A549 (cell line): Measurements from ENCODE around the gene CADM1. TPM values are rescaled to one million over a fixed set of nuclear protein-coding genes. Genes with fewer than 3 reads are reported as not detected.

Experiments used
- ATAC-seq, 2 experiments: fragments of 200-7000 bp in 1 of 2; fragments of >200 bp in 1 of 2; cut with Nextera tagmentation in 1 of 2; cut with Tn5 transposase in 1 of 2; 3 replicates each; pipeline versions ENCODE4 v1.8.0 to v1.9.1; 2018 to 2020; ENCODE audit warnings: mild to moderate bottlenecking in 1 of 2, moderate library complexity in 1 of 2
- CTCF ChIA-PET: fragments of 300-600 bp; sonication (Branson Sonifier 250); formaldehyde crosslinking; extraction: SDS; loops from one replicate; lab custom pipeline; 2021; ENCODE audit warnings: antibody characterized with exemption, inconsistent platforms; lab: Yijun Ruan, JAX
- POLR2A ChIA-PET: fragments of 350-600 bp; formaldehyde crosslinking; extraction: SDS; loops from one replicate; lab custom pipeline; 2021; ENCODE audit warnings: antibody characterized with exemption, inconsistent platforms; lab: Yijun Ruan, JAX
- DNase-seq, 2 experiments: peaks; one replicate each; pipeline versions ENCODE4 v3.0.0 to v3.0.0-alpha.2; 2011 to 2016; ENCODE audit warnings: low read depth in 1 of 2, low spot score in 1 of 2
- FAIRE-seq: peaks from 2 replicates; lab custom pipeline; 2011; peaks lifted over from hg19 to GRCh38; lab: Jason Lieb, UNC
- H3K27ac ChIP-seq, 2 experiments: fragments of >200 bp; sonication (Bioruptor Twin); formaldehyde crosslinking; 3 replicates each; pipeline ENCODE4 v1.5.1; 2016 to 2017
- H3K4me1 ChIP-seq: fragments of >200 bp; sonication (Bioruptor Twin); formaldehyde crosslinking; 3 replicates; pipeline ENCODE4 v1.6.1; 2016
- H3K4me2 ChIP-seq: fragments of >200 bp; sonication (Bioruptor Twin); formaldehyde crosslinking; 3 replicates; pipeline ENCODE4 v1.6.1; 2016
- H3K4me3 ChIP-seq: fragments of >200 bp; sonication (Bioruptor Twin); formaldehyde crosslinking; 3 replicates; pipeline ENCODE4 v1.5.1; 2016
- H3K9me3 ChIP-seq: fragments of >200 bp; sonication (Bioruptor Twin); formaldehyde crosslinking; 3 replicates; pipeline ENCODE4 v1.6.1; 2016
- CBX2 ChIP-seq: fragments of 200-600 bp; sonication (generic); IDR thresholded peaks from 2 replicates; pipeline ENCODE4 v1.6.1; 2016; ENCODE audit warnings: low read depth, mild to moderate bottlenecking, borderline replicate concordance
- CHD4 ChIP-seq: fragments of 200-600 bp; sonication (generic); IDR thresholded peaks from 2 replicates; pipeline ENCODE4 v1.6.1; 2016; ENCODE audit warnings: antibody characterized with exemption, mild to moderate bottlenecking, borderline replicate concordance
- EHF ChIP-seq: fragments of 250-450 bp; sonication (Bioruptor Pico); IDR thresholded peaks from 2 replicates; pipeline ENCODE4 v1.5.0; 2020; ENCODE audit warnings: mild to moderate bottlenecking
- ESRRA ChIP-seq: fragments of 150-350 bp; IDR thresholded peaks from 2 replicates; pipeline ENCODE4 v1.6.1; 2014; ENCODE audit warnings: mild to moderate bottlenecking, low read length, borderline replicate concordance
- FOSL2 ChIP-seq, 2 experiments: fragments of 450-650 bp in 1 of 2; fragments of >200 bp in 1 of 2; sonication (Bioruptor Twin) in 1 of 2; formaldehyde crosslinking; IDR thresholded peaks; 2 replicates each; pipeline versions ENCODE4 v1.5.0 to v1.6.1; 2016 to 2020; ENCODE audit warnings: mild to moderate bottlenecking in 1 of 2, moderate library complexity in 1 of 2
- GATA3 ChIP-seq: IDR thresholded peaks from 2 replicates; pipeline ENCODE4 v1.6.1; 2012; ENCODE audit warnings: borderline replicate concordance
- HOXB13 ChIP-seq: fragments of 250-450 bp; sonication (Bioruptor Pico); IDR thresholded peaks from 2 replicates; pipeline ENCODE4 v1.5.0; 2020; ENCODE audit warnings: low read depth, mild to moderate bottlenecking, moderate library complexity
- HOXB5 ChIP-seq: fragments of 250-450 bp; sonication (Bioruptor Pico); IDR thresholded peaks from 2 replicates; pipeline ENCODE4 v1.5.0; 2020; ENCODE audit warnings: mild to moderate bottlenecking, moderate library complexity
- JUN ChIP-seq, 2 experiments: fragments of >200 bp; sonication (Bioruptor Twin); formaldehyde crosslinking; IDR thresholded peaks; 2 replicates in 1 of 2; 3 replicates in 1 of 2; pipeline ENCODE4 v1.6.1; 2016 to 2017
- JUNB ChIP-seq: fragments of >200 bp; sonication (Bioruptor Twin); formaldehyde crosslinking; IDR thresholded peaks from 2 replicates; pipeline ENCODE4 v1.6.1; 2016
- MAZ ChIP-seq: fragments of 150-350 bp; IDR thresholded peaks from 2 replicates; pipeline ENCODE4 v1.6.1; 2014; ENCODE audit warnings: antibody characterized with exemption, low read depth, low read length, borderline replicate concordance
- MYC ChIP-seq: IDR thresholded peaks from 2 replicates; pipeline ENCODE4 v1.6.1; 2012; ENCODE audit warnings: mild to moderate bottlenecking, inconsistent platforms, low read length, improper control_type of control experiment, borderline replicate concordance
- NR3C1 ChIP-seq: fragments of >200 bp; sonication (Bioruptor Twin); formaldehyde crosslinking; IDR thresholded peaks from 3 replicates; pipeline ENCODE4 v1.6.1; 2017
- POLR2A ChIP-seq: IDR thresholded peaks from 2 replicates; pipeline ENCODE4 v1.6.1; 2012; ENCODE audit warnings: mild to moderate bottlenecking, low read length
- RARB ChIP-seq: fragments of 250-450 bp; sonication (Bioruptor Pico); IDR thresholded peaks from 2 replicates; pipeline ENCODE4 v1.8.0; 2021; ENCODE audit warnings: mild to moderate bottlenecking, moderate library complexity
- RNF2 ChIP-seq: fragments of 200-600 bp; sonication (generic); IDR thresholded peaks from 2 replicates; pipeline ENCODE4 v1.6.1; 2016; ENCODE audit warnings: low read depth, mild to moderate bottlenecking, antibody characterized with exemption, moderate library complexity, borderline replicate concordance
- SMC3 ChIP-seq: fragments of >200 bp; sonication (Bioruptor Twin); formaldehyde crosslinking; IDR thresholded peaks from 3 replicates; pipeline ENCODE4 v1.6.1; 2018; ENCODE audit warnings: inconsistent platforms
- SREBF2 ChIP-seq: fragments of 450-650 bp; IDR thresholded peaks from 2 replicates; pipeline ENCODE4 v1.6.1; 2014; ENCODE audit warnings: mild to moderate bottlenecking, moderate library complexity
- ZSCAN20 ChIP-seq: fragments of 250-450 bp; sonication (Bioruptor Pico); IDR thresholded peaks from 2 replicates; pipeline ENCODE4 v1.8.0; 2022; ENCODE audit warnings: mild to moderate bottlenecking, moderate library complexity
- WGBS: methylation state at CpG from one replicate; pipeline ENCODE4 v1.1.6; 2017; ENCODE audit errors: missing lambda C conversion rate; 5-methylcytosine and 5-hydroxymethylcytosine counted together
- polyA plus RNA-seq, 4 experiments: library from polyadenylated mRNA; depleted of rRNA in 3 of 4; stranded (reverse); fragments of >200 nt; fragmentation: RNase III in 1 of 4; extraction: RNeasy Plus Mini Kit Qiagen cat#74134 plus additional on column Dnase treatment in 1 of 4; gene quantifications; 2 replicates in 3 of 4; 3 replicates in 1 of 4; pipeline ENCODE4 v1.2.3, GENCODE V29; 2011 to 2017
- TF ChIP-seq, protein P1 (sequence below): fragments of 250-450 bp; sonication (Bioruptor Pico); IDR thresholded peaks from 2 replicates; pipeline ENCODE4 v1.5.0; 2021; ENCODE audit warnings: mild to moderate bottlenecking, moderate library complexity, borderline replicate concordance
- TF ChIP-seq, protein P2 (sequence below): fragments of >200 bp; sonication (Bioruptor Twin); formaldehyde crosslinking; IDR thresholded peaks from 2 replicates; pipeline ENCODE4 v1.6.1; 2016
- TF ChIP-seq, protein P3 (sequence below): IDR thresholded peaks from 2 replicates; pipeline ENCODE4 v1.6.1; 2012
- TF ChIP-seq, protein P4 (sequence below): fragments of 200-600 bp; sonication (generic); IDR thresholded peaks from 2 replicates; pipeline ENCODE4 v1.6.1; 2016; ENCODE audit warnings: antibody characterized with exemption, mild to moderate bottlenecking, moderate library complexity
- TF ChIP-seq, protein P5 (sequence below): fragments of >200 bp; sonication (Bioruptor Twin); formaldehyde crosslinking; IDR thresholded peaks from 3 replicates; pipeline ENCODE4 v1.6.1; 2016
- TF ChIP-seq, protein P6 (sequence below): IDR thresholded peaks from 2 replicates; pipeline ENCODE4 v1.6.1; 2012

CADM1 gene
- polyA plus RNA-seq, 2 of the 4 experiments (the other 2 are of a cell fraction) = 33.4 to 36.7 TPM

DNA sequence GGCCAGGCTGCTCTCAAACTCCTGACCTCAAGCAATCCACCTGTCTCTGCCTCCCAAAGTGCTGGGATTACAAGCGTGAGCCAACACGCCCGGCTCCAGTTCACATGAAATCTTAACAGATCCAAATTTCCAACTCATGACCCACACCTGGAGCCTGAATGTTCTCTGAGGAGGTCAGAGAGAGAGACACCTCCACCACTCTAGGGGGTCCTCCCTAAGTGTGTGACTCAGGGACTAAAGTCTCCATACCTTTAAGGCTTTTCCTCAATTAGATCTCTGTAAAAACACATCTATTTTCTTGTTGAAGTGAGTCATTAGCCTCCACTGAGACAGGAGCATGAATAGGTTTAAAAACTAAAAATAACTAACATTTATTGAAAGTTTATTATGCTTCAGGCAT lies 376.4 kb downstream of the CADM1 start:
- DNase-seq (no peak), ATAC-seq (no peak), FAIRE-seq (no peak)
- TF ChIP-seq HOXB13 (CRISPR knock-in tag) (no peak), JUNB (no peak), ESRRA (no peak)
- TF ChIP-seq, protein P1, sequence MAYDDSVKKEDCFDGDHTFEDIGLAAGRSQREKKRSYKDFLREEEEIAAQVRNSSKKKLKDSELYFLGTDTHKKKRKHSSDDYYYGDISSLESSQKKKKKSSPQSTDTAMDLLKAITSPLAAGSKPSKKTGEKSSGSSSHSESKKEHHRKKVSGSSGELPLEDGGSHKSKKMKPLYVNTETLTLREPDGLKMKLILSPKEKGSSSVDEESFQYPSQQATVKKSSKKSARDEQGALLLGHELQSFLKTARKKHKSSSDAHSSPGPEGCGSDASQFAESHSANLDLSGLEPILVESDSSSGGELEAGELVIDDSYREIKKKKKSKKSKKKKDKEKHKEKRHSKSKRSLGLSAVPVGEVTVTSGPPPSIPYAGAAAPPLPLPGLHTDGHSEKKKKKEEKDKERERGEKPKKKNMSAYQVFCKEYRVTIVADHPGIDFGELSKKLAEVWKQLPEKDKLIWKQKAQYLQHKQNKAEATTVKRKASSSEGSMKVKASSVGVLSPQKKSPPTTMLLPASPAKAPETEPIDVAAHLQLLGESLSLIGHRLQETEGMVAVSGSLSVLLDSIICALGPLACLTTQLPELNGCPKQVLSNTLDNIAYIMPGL (CRISPR knock-in tag) = no peak
- Histone ChIP-seq H3K9me3 (no peaks in the 10 kb centered on the region), H3K4me2 (no peak overlapping the region), H3K27ac (no peak overlapping the region), H3K4me3 (no peak overlapping the region), H3K4me1 (no peaks in the 10 kb centered on the region)
- WGBS = 44% methylated on average over 3 of the region's 3 CpGs
- POLR2A ChIA-PET = no interaction called here
- CTCF ChIA-PET = interaction anchor here (0.5 kb wide), 1 partner anchor 428 kb away, joined by 3 read pairs; no protein-coding TSS in a partner anchor

DNA sequence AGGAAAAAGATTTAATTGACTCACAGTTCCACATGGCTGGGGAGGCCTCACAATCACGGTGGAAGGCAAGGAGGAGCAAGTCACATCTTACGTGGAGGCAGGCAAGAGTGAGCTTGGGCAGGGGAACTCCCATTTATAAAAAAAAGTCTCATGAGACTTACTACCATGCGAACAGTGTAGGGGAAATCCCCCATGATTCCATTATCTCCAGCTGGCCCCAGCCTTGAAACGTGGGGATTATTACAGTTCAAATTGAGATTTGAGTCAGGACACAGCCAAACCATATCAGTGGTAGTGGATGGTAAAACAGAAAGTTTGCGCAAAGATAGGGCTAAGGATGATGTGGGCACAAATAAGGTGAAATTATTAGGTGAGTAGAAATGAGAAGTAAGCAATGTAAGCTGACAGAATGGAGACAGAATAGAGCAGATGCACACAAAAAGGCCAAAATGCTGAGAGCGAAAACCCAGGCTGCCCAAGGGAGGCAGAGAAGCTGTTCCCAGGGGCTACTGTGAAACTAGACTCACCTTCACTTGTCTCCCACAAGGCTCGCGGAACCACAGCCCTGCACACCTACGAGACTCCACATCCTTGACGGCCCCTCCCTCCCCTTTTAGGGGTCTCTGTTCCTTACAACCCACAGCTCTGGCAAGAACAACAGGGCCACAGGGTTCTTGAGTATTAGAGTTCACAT lies 377.6 kb downstream of the CADM1 start:
- Histone ChIP-seq H3K4me2 (no peak overlapping the region), H3K4me1 (no peaks in the 10 kb centered on the region), H3K4me3 (no peak overlapping the region), H3K27ac (no peak overlapping the region), H3K9me3 (no peaks in the 10 kb centered on the region)
- ChIA-PET CTCF (interaction anchor here (1.0 to 1.2 kb wide), 2 partner anchors 14 to 58 kb away, joined by 3 to 4 read pairs; no protein-coding TSS in a partner anchor), POLR2A (no interaction called here)
- no peak for TF ChIP-seq CBX2
- TF ChIP-seq SMC3 = no peak
- TF ChIP-seq FOSL2 (IDR thresholded peaks at IDR 0.05) = no peak
- TF ChIP-seq FOSL2 (CRISPR knock-in tag; IDR thresholded peaks at IDR 0.05) = no peak
- no peak for TF ChIP-seq CHD4
- TF ChIP-seq HOXB13 (CRISPR knock-in tag) = no peak
- TF ChIP-seq RNF2 = no peak
- no peak for TF ChIP-seq RARB
- TF ChIP-seq EHF (CRISPR knock-in tag) = no peak
- TF ChIP-seq, protein P2, sequence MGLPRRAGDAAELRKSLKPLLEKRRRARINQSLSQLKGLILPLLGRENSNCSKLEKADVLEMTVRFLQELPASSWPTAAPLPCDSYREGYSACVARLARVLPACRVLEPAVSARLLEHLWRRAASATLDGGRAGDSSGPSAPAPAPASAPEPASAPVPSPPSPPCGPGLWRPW = no peak
- no peak for TF ChIP-seq ZSCAN20
- 50% methylated on average over 10 of the region's 10 CpGs for WGBS
- ATAC-seq (no peak), DNase-seq (no peak), FAIRE-seq (no peak)

DNA sequence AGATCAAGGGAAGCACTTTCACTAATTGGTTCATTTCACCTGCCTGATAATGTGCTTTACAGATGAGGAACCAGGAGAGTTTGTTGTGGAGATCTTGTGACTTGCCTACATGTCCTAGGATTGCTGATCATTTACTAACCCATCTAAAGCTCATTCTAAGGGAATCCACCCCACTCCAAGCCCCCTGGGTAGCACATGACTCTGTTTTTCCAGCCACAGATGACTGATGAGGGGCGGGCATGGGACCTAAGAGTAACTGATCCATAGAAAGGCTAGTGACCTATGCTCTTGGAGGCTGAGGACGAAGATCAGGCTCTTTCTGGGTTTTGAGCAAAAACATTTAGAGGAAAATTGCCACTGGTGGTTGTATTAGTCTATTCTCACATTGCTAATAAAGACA lies 378.1 kb downstream of the CADM1 start:
- ChIA-PET CTCF (interaction anchor here (1.0 kb wide), 1 partner anchor 58 kb away, joined by 3 read pairs; no protein-coding TSS in a partner anchor), POLR2A (no interaction called here)
- 13% methylated on average over 2 of the region's 2 CpGs for WGBS
- TF ChIP-seq MAZ (no peak), SREBF2 (no peak), JUN (IDR thresholded peaks at IDR 0.05) (no peak), MYC (no peak), HOXB13 (CRISPR knock-in tag) (no peak), NR3C1 (no peak), EHF (CRISPR knock-in tag) (no peak), HOXB5 (no peak), POLR2A (no peak), GATA3 (no peak)
- TF ChIP-seq, protein P3, sequence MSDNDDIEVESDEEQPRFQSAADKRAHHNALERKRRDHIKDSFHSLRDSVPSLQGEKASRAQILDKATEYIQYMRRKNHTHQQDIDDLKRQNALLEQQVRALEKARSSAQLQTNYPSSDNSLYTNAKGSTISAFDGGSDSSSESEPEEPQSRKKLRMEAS = no peak
- TF ChIP-seq, protein P4, sequence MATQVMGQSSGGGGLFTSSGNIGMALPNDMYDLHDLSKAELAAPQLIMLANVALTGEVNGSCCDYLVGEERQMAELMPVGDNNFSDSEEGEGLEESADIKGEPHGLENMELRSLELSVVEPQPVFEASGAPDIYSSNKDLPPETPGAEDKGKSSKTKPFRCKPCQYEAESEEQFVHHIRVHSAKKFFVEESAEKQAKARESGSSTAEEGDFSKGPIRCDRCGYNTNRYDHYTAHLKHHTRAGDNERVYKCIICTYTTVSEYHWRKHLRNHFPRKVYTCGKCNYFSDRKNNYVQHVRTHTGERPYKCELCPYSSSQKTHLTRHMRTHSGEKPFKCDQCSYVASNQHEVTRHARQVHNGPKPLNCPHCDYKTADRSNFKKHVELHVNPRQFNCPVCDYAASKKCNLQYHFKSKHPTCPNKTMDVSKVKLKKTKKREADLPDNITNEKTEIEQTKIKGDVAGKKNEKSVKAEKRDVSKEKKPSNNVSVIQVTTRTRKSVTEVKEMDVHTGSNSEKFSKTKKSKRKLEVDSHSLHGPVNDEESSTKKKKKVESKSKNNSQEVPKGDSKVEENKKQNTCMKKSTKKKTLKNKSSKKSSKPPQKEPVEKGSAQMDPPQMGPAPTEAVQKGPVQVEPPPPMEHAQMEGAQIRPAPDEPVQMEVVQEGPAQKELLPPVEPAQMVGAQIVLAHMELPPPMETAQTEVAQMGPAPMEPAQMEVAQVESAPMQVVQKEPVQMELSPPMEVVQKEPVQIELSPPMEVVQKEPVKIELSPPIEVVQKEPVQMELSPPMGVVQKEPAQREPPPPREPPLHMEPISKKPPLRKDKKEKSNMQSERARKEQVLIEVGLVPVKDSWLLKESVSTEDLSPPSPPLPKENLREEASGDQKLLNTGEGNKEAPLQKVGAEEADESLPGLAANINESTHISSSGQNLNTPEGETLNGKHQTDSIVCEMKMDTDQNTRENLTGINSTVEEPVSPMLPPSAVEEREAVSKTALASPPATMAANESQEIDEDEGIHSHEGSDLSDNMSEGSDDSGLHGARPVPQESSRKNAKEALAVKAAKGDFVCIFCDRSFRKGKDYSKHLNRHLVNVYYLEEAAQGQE = no peak
- TF ChIP-seq, protein P5, sequence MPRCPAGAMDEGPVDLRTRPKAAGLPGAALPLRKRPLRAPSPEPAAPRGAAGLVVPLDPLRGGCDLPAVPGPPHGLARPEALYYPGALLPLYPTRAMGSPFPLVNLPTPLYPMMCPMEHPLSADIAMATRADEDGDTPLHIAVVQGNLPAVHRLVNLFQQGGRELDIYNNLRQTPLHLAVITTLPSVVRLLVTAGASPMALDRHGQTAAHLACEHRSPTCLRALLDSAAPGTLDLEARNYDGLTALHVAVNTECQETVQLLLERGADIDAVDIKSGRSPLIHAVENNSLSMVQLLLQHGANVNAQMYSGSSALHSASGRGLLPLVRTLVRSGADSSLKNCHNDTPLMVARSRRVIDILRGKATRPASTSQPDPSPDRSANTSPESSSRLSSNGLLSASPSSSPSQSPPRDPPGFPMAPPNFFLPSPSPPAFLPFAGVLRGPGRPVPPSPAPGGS = no peak
- TF ChIP-seq, protein P6, sequence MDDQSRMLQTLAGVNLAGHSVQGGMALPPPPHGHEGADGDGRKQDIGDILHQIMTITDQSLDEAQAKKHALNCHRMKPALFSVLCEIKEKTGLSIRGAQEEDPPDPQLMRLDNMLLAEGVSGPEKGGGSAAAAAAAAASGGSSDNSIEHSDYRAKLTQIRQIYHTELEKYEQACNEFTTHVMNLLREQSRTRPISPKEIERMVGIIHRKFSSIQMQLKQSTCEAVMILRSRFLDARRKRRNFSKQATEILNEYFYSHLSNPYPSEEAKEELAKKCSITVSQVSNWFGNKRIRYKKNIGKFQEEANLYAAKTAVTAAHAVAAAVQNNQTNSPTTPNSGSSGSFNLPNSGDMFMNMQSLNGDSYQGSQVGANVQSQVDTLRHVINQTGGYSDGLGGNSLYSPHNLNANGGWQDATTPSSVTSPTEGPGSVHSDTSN = no peak
- ATAC-seq = no peak
- Histone ChIP-seq H3K4me2 (no peak overlapping the region), H3K9me3 (no peaks in the 10 kb centered on the region), H3K4me1 (no peaks in the 10 kb centered on the region), H3K27ac (no peak overlapping the region), H3K4me3 (no peak overlapping the region)
- DNase-seq = no peak
- FAIRE-seq = no peak
